NCI-H128 (cell line): ENCODE data around the gene GAS7.

Experiments
- DNase-seq: peaks from one replicate; lab custom pipeline; 2025; ENCODE audit not compliant: unreplicated experiment; lab: John Stamatoyannopoulos, UW

The GAS7 gene

DNA sequence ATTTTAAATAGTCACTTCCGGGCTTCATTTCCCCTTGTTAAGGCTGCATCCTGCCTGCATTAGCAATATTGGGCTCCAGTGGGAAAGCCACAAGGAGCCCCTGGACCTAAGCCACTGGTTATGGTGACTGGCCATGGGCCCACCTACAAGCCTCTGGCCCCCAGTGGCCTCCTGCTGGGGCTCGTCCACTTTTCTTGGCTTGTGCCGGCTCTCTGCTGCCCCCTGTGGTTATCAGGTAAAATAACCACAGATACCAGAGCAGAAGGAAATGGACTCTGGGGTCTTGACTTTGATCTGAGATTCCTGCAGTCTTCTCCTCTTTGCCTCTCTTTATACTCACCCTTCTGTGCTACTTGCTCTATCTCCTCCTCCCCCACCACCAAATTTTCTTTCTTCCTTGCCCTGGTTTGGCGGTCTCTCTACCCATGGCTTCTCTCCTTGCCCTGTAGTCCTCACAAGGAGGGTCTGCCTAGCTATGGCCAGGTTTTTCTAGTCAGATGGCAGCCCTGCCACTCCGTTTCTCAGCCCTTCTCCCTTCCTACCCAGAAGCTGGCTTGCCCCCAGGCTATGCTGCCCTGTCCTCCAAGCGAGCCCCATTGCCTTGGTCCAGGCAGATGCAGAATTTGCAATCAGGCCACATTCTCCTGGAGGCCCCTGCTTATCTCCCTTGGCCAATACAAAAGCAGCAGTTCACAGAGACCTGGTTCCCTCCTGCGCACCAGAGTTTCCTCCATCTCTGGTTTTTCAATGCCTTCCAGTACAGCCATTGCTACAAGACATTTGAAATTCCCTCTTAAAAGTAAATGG, 210.4 kb downstream of the GAS7 start:
- DNase-seq: no peak

DNA sequence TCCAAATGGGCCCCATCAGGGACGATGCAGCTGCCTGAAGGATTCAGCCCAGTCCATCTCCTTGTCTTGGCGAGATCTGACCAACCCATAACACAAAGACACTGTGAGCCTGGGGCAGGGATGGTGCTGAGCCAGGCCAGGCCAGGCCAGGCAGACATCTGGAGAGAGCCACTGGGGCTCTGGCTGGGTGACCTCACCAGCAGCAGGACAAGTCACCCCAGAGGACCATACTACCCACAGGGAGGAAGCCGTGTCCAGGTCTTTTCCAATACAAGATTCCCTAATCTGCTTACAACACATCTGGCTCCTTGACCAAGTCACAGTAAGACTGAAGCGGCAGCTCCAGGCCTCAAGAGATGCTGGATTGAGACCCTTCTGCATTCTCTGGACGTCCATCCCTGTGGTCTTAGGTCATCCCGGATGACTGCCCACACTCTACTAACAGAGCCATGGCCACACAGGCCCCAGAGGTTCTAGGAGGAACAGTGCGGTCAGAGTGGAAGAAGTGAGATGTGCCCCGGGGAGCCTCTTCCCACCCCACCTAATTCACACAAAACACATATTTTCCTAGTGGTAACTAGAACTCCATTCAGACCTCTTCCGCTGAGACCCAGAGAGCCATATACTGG, 211.5 kb downstream of the GAS7 start:
- DNase-seq: no peak

DNA sequence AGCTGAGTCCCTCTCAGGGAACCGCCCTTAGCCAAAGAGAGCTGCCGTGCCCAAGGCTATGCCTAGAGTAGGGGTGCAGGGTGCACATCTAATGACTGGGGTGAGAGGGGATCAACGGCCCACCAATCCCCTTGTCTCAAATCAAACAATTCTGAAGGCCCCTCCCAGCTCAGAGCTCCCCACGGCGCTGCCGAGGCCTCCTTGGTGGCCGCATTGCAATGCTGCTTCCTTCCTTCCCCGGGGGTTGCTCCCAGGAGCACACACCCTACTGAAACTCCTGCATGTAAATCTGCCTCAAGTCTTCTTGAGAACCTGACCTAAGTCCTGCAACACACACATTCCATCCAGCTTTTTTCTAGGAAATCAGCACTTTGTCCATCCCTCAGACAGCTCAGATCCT, 212.8 kb downstream of the GAS7 start:
- DNase-seq: no peak

DNA sequence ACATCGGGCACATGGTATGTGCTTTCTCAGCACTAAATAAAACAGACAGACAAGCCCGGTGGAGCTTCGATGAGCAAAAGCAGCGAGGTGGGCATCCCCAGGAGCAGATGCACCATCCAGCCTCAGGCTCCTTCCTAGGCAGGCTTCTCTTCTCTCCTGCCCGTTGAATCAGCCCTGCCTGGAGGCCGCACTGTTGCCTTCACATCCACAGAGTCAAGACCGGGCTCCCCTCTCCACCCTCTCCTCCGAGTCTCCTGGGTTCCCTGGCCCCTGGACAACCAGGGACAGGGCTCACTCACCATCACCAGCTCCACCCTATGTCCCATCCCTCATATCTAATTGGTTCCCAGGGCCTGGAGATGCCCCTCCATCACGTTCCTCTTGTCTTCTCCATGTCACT, 213.6 kb downstream of the GAS7 start:
- no peak for DNase-seq

DNA sequence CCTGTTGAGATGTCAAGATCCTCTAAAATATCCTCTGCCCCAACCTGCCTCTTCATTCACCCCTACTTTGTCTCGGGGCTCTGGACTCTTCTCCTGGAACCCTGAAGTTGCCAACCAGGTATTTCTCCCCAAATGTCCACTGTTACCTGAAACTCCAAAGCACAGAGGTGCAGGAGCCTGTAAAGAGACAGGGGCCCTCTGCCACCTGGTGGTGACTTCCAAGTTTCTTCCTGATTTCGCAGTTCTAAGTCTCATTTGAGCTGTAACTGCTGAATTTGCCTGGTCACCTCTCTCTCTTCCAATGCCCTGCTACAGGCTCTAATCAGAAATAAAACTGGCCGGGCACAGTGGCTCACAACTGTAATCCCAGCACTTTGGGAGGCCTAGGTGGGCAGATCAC, 216.2 kb downstream of the GAS7 start:
- no peak for DNase-seq

DNA sequence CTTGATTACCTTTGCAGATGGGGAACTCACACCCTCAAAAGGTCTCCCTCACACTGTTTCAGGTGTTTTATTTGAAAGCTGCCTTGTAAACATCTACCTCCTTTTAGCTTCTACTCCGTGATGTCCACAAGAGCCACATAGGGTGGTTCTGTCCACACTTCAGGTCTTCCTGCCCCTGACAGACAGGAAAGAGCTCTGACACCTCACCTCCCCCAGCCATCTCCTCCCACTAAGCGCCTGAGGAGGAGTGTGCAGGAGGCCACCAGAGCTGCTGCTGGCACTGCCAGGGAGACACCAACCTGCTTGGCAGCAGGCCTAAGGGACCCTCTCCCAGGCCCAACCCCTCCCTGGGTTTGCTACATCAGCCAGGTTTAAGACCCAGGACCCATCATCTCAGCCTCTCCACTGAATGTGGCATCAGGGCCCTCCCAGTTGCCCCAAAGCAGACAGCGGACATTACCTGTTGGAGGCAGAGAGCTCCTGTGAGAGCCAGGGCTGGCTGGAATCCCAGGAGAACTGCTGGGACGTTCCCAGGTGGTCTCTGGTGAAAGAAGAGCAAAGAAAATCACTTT, 217.0 kb downstream of the GAS7 start:
- no peak for DNase-seq

DNA sequence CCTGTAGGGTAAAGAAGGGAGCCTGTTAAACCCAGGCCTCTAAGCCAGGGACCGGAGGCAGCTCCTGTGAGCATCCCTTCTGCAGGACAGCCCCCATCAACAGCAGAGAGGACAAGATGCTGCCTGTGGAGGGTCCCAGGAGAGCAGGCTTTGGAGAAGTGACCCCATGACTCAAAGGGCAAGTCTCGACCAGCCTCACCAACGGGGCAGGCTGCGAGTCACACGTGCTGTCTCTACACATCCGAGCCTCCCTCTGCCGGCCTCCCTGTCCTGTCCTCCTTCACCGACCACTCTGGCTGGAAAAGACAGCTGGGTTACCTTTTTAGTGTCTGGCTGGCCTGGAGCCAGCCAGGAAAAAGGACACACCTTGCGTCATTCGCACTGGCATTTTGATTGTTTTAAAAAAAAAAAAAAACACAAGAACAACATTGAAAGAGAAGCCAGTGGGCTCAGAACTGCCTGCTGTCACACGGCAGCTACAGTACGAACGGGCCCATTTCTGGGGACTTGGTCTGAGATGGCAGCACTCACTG, 218.9 kb downstream of the GAS7 start:
- no peak for DNase-seq

DNA sequence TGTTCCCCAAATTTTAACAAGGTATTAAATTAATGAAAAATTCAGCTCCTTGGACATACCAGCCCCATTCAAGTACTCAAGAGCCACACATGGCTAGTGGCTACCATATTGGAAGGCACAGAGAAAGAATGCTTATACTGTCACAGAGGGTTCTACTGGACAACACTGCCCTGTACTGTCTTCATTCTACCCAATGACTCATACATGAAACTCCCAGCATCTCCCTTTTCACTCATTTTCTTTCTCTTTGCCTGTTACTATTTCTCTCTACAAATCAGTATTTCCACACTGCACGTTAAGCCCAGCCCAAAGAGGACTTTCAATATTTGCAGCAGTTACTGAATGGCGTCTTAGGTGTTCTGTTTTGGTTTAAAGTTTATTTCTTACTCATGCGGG, 221.2 kb downstream of the GAS7 start:
- DNase-seq: no peak

DNA sequence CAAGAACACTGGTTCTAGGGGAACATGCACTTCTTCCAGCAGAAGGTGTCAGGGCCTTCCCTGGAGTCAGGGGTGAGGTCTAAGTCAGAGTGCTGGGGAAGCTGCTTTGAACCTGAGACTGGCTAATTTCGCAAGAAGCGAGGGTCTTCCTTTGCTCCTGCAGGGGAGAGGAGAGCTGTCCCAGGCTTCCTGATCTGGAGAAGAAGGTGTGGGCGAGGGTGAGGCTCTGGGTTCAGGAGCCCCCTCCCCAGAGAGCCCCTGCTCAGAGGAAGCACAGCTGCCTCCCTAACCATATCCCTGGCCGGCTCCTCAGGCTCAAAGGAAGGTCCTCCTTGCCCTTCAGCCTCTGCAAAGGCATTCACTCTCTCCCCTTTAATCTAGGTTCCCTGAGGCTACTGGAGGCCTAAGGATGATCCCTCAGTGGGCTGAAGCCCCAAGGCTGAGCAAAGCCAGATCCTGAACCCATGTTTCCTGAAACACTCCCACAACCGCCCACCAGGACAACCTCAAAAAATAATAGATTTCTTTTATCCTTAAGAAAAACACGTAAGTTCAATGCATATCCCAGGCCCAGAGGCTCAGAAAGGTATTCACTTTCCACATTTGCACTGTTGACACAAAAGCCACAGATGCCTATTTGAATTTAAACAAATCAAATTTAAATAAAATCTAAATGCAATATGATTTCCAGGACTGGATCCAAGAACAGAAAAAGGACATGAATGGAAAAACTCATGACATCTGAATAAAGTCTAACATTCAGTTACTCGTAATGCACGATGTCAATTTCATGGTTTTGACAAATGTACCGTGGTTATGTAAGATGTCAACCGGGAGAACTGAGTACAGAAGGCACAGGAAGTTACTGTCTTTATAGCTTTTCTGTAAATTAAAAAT, 221.9 kb downstream of the GAS7 start:
- no peak for DNase-seq

DNA sequence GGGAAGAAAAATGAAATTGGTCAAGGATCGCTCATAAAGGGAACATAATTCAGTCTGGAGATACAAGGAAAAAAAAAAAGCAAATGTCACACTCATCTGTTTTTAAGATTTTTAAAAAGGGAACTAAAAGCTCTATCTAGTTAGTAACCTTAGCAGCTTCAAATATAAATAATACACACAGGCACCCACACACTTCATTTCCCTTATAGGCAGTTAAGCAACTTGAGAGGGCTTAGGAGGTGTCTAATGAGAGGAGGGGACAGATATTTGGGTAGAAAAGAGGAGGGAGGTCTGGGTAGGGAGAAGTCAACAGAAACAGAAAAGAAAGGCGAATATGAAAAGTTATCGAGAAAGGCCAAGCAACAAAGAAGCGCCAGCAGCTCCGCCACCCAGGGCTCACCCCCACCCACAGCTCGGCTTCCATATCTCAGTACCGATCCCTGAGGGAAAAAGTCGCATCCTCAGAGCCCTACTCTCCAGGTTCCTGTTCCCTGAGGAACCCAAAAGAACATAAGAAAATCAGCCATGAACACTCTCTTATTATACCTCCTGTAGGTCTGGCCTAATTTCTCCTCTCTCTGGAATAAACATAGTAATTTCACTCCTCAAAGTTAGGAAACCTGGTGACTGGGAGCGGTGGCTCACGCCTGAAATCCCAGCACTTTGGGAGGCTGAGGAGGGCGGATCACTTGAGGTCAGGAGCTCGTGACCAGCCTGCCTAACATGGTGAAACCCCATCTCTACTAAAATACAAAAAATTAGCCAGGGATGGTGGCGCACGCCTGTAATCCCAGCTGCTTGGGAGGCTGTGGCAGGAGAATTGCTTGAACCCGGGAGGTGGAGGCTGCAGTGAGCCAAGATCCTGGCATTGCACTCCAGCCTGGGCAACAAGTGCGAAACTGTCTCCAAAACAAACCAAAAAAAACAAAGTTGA, 223.7 kb downstream of the GAS7 start:
- no peak for DNase-seq

DNA sequence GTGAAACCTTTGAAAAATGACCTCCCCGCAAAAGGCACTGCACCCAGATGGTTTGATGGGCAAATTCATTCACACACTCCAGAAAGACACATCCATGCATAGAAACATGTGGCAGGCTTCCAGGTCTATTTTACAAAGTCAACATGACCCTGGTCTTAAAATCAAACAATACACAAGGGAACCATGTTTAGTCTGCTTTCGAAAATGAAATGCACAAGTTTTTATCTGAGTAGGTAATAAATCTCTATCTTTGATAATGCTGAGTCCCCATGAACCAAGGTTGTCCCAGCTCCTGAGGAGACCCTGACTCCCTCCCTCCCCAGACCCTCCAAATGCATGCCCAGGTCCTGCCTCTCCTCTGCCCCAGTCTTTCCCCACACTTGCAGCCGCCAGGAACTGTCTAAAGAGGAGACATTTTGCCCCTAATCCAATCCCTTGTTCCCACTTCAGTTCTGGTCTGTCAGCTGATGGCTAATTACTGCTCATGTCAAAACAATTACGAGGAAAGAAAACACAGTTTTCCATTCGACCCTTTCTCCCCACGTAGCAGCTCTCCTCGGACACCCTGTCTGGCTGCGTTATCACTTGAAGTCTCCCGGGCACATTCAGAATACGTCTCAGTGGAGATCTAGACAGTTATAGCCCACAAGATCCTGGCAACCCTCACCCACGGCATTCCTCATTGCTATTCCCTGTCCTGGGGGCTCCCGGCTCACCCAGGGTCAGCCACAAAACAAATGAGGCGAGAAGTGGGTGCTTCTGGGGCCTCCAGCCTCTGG, 224.5 kb downstream of the GAS7 start:
- DNase-seq: no peak

DNA sequence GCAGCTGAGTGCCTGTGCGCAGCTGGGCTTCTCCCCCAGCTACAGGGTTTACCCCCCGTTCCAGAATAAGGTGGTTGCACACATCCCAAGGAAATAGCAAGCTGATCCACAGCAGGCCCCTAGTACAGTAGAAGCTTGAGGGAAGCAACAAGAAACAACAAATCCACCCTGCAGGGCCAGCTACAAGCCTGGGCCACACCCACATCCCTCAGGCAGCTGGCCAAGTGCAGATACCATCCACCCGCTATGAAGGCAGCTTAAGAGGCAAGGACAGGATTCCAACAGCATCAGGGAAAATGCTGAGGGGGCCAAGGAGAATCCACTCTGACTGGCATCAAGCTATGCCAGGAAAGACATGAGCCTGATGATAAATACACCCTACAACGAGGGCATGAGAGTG, 226.4 kb downstream of the GAS7 start:
- no peak for DNase-seq

DNA sequence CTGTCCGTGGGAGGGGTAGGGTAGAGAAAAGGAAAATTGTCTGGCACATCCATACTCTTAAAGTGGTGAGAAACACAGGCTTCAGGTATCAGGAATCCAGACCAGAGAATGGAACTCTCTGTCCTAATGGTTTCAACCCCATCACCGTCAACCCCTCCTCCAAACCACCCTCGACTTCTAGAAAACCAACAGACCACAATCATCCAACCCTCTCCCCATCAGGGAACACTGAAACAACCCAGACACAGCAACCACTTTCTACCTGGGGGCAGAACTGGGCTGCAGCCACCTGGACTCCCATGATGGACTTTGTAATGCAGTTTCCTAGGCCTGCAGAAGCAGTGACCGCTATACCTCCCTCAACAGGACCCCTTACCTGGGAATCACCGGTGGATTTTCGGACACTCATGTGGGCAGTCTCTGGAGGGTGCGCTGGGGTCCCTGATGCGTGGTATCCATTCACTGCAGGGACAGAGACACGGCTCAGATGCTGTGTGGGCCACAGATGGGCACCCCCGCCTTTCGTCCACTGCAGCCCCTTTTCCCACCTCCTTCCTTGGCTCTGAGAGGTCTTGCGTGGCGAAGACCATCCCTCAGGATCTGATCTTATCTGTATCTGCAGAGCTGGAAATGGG, 229.0 kb downstream of the GAS7 start:
- no peak for DNase-seq

DNA sequence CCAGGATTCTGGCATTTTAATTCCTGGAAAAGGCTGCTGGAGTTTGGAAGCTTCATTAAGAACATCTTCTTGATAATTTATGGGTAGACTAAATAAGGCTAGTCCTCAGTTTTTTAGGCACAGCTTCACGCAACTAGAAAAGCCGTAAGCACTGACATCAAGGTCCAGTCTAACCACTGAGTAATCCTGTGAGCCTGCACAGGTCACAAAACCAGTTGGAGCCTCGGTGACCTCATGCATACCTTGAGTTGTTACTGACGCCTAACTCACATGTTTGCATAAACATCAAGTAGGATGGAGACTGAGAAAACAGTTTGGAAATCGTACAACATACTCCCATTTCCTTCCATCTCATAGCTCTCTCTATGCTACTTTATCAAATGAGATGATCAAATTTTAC, 229.5 kb downstream of the GAS7 start:
- no peak for DNase-seq

DNA sequence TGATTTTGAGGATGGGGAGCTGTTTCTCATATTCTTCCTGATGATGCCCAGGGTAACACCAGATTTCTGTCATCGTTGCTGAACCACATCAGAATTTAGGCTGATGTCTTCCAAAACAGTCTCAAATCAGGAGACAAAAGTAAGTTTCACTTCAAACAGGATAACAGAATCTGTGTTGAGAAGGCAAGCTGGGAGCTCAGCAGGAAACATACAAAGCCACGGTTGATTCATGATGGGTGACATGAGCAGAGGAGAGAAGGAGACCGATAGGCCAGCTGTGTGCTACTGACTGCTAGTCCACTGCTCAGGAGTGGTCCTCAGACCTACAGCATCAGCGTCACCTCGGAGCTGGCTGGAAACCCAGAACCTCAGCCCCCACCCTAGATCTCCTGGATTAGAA, 230.4 kb downstream of the GAS7 start:
- DNase-seq: no peak

DNA sequence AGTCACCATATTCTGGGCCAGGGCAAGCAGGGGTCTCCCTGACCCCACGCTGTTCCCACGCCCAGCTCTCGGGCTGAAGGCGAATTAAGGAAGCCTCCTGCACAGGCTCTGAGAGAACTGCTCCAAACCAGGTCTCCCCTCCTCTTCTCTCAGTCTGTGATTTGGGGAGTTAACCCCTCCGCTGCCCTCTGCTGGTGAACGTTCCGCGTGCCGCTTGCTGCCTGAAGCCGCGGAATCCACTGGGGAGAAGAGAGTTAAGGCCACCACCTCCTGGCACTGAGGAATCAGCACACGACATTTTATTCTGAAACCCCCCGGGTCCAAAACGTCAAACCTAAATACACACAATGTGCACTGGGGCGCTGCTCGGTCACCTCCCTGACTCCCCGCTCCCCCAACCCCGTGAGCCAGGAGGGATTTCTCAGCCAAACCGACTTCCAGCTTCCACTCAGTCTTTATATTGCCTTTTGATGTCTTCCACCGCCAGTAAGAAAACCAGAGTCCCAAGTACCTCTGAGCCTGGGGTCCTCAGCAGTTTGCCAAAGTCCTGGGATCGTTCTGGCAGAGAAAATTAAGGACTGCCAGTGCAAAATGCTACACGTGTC, 238.9 kb downstream of the GAS7 start:
- no peak for DNase-seq

DNA sequence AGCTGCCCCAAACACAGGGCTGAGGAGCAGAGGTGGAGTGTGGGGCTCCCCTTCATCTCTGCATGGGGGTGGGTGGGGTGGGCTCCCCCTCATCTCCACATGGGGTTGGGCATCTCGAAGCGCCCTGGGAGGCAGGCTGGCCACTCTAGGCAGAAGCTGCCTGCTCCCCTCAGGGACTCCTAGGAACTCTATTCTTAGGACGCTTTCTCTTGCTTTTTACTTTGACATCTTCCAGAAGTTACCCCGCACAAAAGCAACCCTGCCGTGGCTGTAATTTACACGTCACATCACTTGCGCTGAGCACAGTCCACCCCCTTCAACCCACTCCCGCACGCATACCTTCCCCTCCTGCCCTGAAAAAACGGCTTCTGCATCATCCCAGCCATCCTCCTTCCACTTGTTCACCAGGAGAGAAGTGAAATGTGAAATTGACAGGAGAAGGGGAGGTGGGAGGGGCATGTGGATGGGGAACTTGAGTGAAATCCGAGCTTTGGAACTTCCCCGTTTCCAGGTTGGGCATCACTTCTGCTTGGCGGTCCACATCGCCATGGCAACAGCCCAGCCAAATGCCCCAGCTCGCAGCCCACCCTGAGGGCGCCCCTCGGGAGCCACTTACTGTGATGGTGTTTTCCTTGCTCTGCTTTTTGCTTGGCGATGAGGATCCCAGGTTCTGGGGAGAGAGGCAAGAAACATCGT, 239.7 kb downstream of the GAS7 start:
- no peak for DNase-seq

DNA sequence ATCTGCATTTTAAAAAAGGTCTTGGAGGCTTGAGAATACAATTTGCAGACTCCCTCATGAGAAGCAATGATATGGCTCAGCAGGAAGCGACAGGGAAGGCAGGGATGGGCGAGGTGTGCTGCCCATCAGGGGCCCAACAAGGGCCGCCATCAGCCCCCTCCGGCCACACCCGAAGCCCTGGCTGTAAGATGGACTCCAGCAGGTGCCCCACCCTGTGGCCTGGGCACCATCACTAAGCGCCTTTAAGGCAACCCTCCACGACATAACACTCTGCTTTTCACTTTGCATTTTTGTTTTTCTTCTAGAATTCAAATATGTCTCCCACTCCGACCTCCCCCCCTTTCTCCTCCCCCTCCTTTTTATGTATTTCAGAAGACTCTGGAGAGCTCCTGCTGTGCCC, 241.2 kb downstream of the GAS7 start:
- DNase-seq: no peak
